HFF-Myc (cell line): Measurements from ENCODE around the gene PPFIA4.

ENCODE experiments used
- DNase-seq: peaks from one replicate; pipeline ENCODE4 v3.0.0-alpha.2; 2011; ENCODE audit warnings: low read depth; ENCODE audit errors: extremely low read depth
- H3K4me3 ChIP-seq: replicated peaks from 2 replicates; pipeline ENCODE4 v1.5.1; 2011; ENCODE audit warnings: low read depth, mild to moderate bottlenecking, control low read depth, low read length
- TF ChIP-seq, protein P1 (sequence below): IDR thresholded peaks from 2 replicates; pipeline ENCODE4 v1.5.1; 2012; ENCODE audit warnings: mild to moderate bottlenecking, low read depth, low read length, control low read depth; ENCODE audit errors: missing control alignments

PPFIA4 gene

GRCh38 chr1:203085528-203086406 is 59.5 kb downstream of the PPFIA4 start, which contains the start of gene MYOG:
Gene MYOG (minus strand): TSS chr1:203086012. CDS start chr1:203085961, 51 bp downstream.
- no peak for DNase-seq
- H3K4me3 ChIP-seq, result no peak within 1 kb of the TSS
- TF ChIP-seq, protein P1, sequence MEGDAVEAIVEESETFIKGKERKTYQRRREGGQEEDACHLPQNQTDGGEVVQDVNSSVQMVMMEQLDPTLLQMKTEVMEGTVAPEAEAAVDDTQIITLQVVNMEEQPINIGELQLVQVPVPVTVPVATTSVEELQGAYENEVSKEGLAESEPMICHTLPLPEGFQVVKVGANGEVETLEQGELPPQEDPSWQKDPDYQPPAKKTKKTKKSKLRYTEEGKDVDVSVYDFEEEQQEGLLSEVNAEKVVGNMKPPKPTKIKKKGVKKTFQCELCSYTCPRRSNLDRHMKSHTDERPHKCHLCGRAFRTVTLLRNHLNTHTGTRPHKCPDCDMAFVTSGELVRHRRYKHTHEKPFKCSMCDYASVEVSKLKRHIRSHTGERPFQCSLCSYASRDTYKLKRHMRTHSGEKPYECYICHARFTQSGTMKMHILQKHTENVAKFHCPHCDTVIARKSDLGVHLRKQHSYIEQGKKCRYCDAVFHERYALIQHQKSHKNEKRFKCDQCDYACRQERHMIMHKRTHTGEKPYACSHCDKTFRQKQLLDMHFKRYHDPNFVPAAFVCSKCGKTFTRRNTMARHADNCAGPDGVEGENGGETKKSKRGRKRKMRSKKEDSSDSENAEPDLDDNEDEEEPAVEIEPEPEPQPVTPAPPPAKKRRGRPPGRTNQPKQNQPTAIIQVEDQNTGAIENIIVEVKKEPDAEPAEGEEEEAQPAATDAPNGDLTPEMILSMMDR, result no peak

GRCh38 chr1:203086992-203087763 is 60.9 kb downstream of the PPFIA4 start:
- DNase-seq, result no peak
- H3K4me3 ChIP-seq, result no peak overlapping the region

DNA sequence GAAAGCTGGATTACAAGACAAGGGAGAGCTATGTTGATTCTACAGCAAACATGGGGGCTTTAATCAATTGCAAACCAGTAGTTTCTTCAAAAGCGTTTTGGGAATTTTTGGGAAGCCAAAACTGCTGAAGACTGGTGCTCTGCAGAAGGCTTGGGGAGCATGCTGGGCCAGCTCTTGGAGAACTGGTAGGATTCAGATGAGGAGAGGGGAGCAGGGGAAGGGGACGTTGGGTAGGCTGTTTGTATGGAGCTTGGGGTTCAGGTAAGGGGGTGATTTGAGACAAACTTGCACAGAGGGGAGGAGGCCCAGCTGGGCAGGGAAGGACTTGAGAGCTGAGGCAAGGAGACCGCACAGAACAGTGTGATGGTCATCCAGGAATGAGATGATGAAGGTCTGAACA is 62.1 kb downstream of the PPFIA4 start:
- no peak overlapping the region for H3K4me3 ChIP-seq
- DNase-seq, result no peak
- TF ChIP-seq, protein P1, result no peak

More at GRCh38 chr1:203086992-203087763, 60.9 kb downstream of the PPFIA4 start:
- TF ChIP-seq, protein P1, result no peak

- TF ChIP-seq, protein P1, result no peak
- no peak for DNase-seq
- H3K4me3 ChIP-seq, result no peak overlapping the region
Observed at GRCh38 chr1:203089001-203089650, 62.8 kb downstream of the PPFIA4 start.

DNA sequence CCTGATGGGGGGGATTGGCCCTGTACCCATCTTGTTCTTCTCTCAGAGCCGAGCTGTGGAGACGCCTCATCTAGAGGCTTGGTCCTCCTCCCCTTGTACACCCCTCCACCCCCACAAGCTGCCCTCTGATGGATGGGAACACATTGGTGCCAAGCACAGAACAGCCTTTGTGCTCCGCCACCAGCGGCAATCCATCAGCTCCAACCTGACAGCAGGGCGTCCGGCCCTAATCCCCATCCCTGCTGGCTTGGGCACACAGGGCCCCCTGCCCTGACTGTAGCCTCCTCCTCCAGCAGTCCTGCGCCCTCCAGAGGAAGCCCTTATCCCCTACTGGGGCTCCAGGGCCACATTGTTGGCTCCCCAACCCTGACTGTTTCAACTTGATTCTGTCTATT is 63.4 kb downstream of the PPFIA4 start:
- TF ChIP-seq, protein P1, result no peak
- DNase-seq, result no peak
- H3K4me3 ChIP-seq, result no peak overlapping the region

- DNase-seq, result no peak
Observed at GRCh38 chr1:203090421-203091198, 64.3 kb downstream of the PPFIA4 start.

More at GRCh38 chr1:203090421-203091198, 64.3 kb downstream of the PPFIA4 start:
- H3K4me3 ChIP-seq, result no peak overlapping the region
- TF ChIP-seq, protein P1, result no peak
